Upper lobe of left lung (tissue), 6 donors: Measurements from ENCODE around the gene MAOA. TPM values are rescaled to one million over a fixed set of nuclear protein-coding genes. Genes with fewer than 3 reads are reported as not detected.
"Not testable (repeated sequence)": the region's sequence is repeated elsewhere in the genome, so short reads cannot be mapped to it uniquely, and the experiment has no call there.

Experiments used
- ATAC-seq, 2 donors: fragments of 200-7000 bp; cut with Tn5 transposase; one replicate each; pipeline ENCODE4 v1.9.1; 2022; ENCODE audit warnings: mild to moderate bottlenecking in 2 of 2, moderate library complexity in 2 of 2; ENCODE audit not compliant: low FRiP score in 2 of 2
- DNase-seq, 2 donors: peaks; one replicate each; pipeline ENCODE4 v3.0.0-alpha.2; 2019 to 2020
- H3K27ac ChIP-seq, 4 donors: fragments of 200-600 bp; sonication (generic); one replicate each; pipeline ENCODE4 v1.5.1; 2016 to 2019
- H3K27me3 ChIP-seq, 4 donors: fragments of 200-600 bp; sonication (generic); one replicate each; pipeline ENCODE4 v1.5.1; 2017 to 2019
- H3K36me3 ChIP-seq, 4 donors: fragments of 200-600 bp; sonication (generic); one replicate each; pipeline ENCODE4 v1.5.1; 2016 to 2019
- H3K4me1 ChIP-seq, 4 donors: fragments of 200-600 bp; sonication (generic); one replicate each; pipeline ENCODE4 v1.5.1; 2018 to 2019
- H3K4me3 ChIP-seq, 4 donors: fragments of 200-600 bp; sonication (generic); one replicate each; pipeline ENCODE4 v1.5.1; 2017 to 2019; ENCODE audit warnings: mild to moderate bottlenecking in 2 of 4, moderate library complexity in 1 of 4
- H3K9me3 ChIP-seq, 4 donors: fragments of 200-600 bp; sonication (generic); one replicate each; pipeline ENCODE4 v1.5.1; 2018 to 2019
- EP300 ChIP-seq, 4 donors: sonication (generic); formaldehyde crosslinking; IDR thresholded peaks; one replicate each; pipeline ENCODE4 v1.5.1; 2017; ENCODE audit warnings: antibody characterized with exemption in 4 of 4, control low read depth in 2 of 4
- POLR2A ChIP-seq, 4 donors: fragments of 450-650 bp; IDR thresholded peaks; one replicate each; pipeline ENCODE4 v1.5.1; 2016 to 2017; ENCODE audit warnings: antibody characterized with exemption in 4 of 4, mild to moderate bottlenecking in 2 of 4
- POLR2AphosphoS5 ChIP-seq, 2 donors: sonication (generic); formaldehyde crosslinking; IDR thresholded peaks; one replicate each; pipeline ENCODE4 v1.5.1; 2017; ENCODE audit warnings: antibody characterized with exemption in 2 of 2
- WGBS, 2 donors: methylation state at CpG; one replicate each; pipeline ENCODE4 v1.1.5; 2017 to 2018; 5-methylcytosine and 5-hydroxymethylcytosine counted together
- total RNA-seq, 6 donors: library from RNA; depleted of rRNA in 4 of 6; stranded (reverse); fragments of >200 nt in 4 of 6; gene quantifications; one replicate each; pipeline versions ENCODE4 v1.1.0 to v1.2.1, GENCODE V29; 2016 to 2021
- TF ChIP-seq, protein P1 (sequence below), 6 experiments: fragments of 450-650 bp in 4 of 6; fragments of 200-600 bp in 2 of 6; sonication (generic) in 2 of 6; IDR thresholded peaks; one replicate each; pipeline ENCODE4 v1.5.1; 2016 to 2019; ENCODE audit warnings: antibody characterized with exemption in 6 of 6
- donor health status: DM: no; HTN: no; CAD: no; lungs with moderate emphysema.
- donor health status: DM: no; HTN: yes; CAD: no; lungs with severe emphysema.

Gene MAOA
- total RNA-seq, 6 donors from 2014 or later, result 112 to 300 (median 204) TPM

- not testable (repeated sequence) for H3K27ac ChIP-seq, H3K9me3 ChIP-seq, ATAC-seq, H3K27me3 ChIP-seq, H3K36me3 ChIP-seq, H3K4me3 ChIP-seq
- peak in 1 of 2 donors; percentile 10 for TF ChIP-seq POLR2AphosphoS5 (IDR thresholded peaks at IDR 0.05)
- DNase-seq, result peak in 1 of 2 donors; percentile 3
- H3K4me1 ChIP-seq, result peaks cover 0 to 14% (median 7%) of the 10 kb centered on the region in 4 donors
- WGBS, 2 donors, result 64 to 72% methylated on average over 16 to 19 of the region's 19 CpGs
Measured at GRCh38 chrX:43675965-43676628, 20.0 kb downstream of the MAOA start.

DNA sequence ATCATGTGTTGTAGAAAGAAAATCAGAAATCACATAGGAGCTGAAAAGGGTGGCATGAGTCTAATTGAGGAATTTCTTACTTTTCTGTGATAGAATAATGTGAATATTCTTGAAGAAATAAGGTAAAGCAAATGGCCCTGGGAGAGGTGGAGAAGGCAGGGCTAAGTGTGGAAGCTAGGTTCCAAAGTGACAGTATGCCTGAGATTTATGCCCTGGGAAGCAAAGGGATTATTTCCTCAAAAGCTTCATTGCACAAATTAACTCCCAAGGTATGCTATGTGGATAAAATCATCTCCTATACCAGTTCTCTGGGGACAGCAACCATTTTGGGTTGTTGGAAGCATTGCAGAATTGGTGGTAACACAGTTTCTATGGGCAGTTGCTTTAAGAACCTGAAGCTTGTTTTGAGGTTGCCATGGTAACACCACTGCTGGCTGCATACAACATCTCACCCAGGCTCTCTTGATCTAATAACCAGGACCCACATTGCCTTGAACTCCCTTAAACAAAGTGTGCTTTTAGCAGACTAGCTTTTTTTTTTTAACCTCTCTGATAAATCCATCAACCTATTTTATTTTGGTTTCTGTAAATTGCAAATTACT is 21.0 kb downstream of the MAOA start:
- Histone ChIP-seq H3K36me3 (no peaks in the 10 kb centered on the region), H3K27me3 (no peaks in the 10 kb centered on the region), H3K27ac (peak overlapping the region in 1 of 4 donors; percentile 27), H3K4me1 (peaks cover 0 to 14% (median 7%) of the 10 kb centered on the region in 4 donors), H3K9me3 (no peaks in the 10 kb centered on the region), H3K4me3 (no peak overlapping the region)
- no peak for TF ChIP-seq EP300 (IDR thresholded peaks at IDR 0.05)
- no peak for TF ChIP-seq POLR2A (IDR thresholded peaks at IDR 0.05)
- TF ChIP-seq POLR2AphosphoS5 (IDR thresholded peaks at IDR 0.05), result no peak
- TF ChIP-seq, protein P1, sequence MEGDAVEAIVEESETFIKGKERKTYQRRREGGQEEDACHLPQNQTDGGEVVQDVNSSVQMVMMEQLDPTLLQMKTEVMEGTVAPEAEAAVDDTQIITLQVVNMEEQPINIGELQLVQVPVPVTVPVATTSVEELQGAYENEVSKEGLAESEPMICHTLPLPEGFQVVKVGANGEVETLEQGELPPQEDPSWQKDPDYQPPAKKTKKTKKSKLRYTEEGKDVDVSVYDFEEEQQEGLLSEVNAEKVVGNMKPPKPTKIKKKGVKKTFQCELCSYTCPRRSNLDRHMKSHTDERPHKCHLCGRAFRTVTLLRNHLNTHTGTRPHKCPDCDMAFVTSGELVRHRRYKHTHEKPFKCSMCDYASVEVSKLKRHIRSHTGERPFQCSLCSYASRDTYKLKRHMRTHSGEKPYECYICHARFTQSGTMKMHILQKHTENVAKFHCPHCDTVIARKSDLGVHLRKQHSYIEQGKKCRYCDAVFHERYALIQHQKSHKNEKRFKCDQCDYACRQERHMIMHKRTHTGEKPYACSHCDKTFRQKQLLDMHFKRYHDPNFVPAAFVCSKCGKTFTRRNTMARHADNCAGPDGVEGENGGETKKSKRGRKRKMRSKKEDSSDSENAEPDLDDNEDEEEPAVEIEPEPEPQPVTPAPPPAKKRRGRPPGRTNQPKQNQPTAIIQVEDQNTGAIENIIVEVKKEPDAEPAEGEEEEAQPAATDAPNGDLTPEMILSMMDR (IDR thresholded peaks at IDR 0.05), result no peak
- ATAC-seq (no peak), DNase-seq (no peak)

DNA sequence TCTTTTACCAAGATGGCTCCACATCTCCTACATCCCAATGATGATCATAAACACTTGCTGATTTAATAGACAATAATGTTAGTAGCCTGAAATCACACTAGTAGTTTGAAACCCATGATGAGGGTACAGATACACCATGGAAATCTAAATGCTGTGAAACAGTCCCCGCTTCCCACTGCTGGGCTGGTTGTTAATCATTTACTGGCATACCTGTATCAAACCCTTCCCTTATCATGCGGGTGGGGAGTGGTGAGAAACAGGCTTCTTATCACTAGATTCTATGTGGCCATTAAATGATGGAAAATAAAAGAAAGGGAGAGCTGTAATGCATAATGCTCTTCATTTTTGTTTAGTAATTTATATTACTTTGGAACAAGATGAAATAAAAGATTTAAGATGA is 21.9 kb downstream of the MAOA start:
- Histone ChIP-seq H3K27me3 (no peaks in the 10 kb centered on the region), H3K9me3 (no peaks in the 10 kb centered on the region), H3K4me1 (peaks cover 0 to 14% (median 7%) of the 10 kb centered on the region in 4 donors), H3K36me3 (no peaks in the 10 kb centered on the region), H3K27ac (peak overlapping the region in 1 of 4 donors; percentile 27), H3K4me3 (no peak overlapping the region)
- WGBS, 2 donors, result 75 to 84% methylated on average over 2 of the region's 2 CpGs
- DNase-seq (no peak), ATAC-seq (no peak)
- no peak for TF ChIP-seq POLR2AphosphoS5 (IDR thresholded peaks at IDR 0.05)
- TF ChIP-seq EP300 (IDR thresholded peaks at IDR 0.05), result no peak
- no peak for TF ChIP-seq POLR2A (IDR thresholded peaks at IDR 0.05)
- TF ChIP-seq, protein P1 (IDR thresholded peaks at IDR 0.05), result no peak

DNA sequence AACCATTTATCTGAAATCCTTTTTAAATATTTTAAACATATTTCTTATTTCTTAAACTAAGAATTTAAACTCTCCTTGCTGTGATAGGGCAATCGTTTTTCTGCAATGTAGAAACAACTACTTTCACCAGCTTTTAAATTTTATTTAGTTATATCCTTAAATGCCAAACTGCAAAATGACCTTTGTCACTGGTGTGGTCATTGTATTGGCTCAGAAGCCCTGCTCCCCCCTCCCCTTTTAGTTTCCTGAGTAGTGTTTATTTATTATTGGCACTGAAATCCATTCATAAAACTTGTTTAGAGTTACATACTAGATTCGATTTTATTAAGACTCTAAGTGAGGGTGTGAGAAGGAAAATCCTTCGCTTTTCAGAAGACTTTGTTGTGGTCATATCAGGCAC is 23.0 kb downstream of the MAOA start:
- no peaks in the 10 kb centered on the region for H3K9me3 ChIP-seq
- no peak for TF ChIP-seq POLR2A (IDR thresholded peaks at IDR 0.05)
- TF ChIP-seq POLR2AphosphoS5 (IDR thresholded peaks at IDR 0.05), result no peak
- TF ChIP-seq EP300 (IDR thresholded peaks at IDR 0.05), result no peak
- TF ChIP-seq, protein P1 (IDR thresholded peaks at IDR 0.05), result no peak
- no peak overlapping the region for H3K27ac ChIP-seq
- H3K4me1 ChIP-seq, result peaks cover 0 to 14% (median 7%) of the 10 kb centered on the region in 4 donors
- H3K36me3 ChIP-seq, result peaks cover 0 to 9% (median 0%) of the 10 kb centered on the region in 4 donors
- no peaks in the 10 kb centered on the region for H3K27me3 ChIP-seq
- 36 to 57% methylated on average over 3 of the region's 3 CpGs for WGBS, 2 donors
- no peak overlapping the region for H3K4me3 ChIP-seq
- DNase-seq (no peak), ATAC-seq (no peak)

DNA sequence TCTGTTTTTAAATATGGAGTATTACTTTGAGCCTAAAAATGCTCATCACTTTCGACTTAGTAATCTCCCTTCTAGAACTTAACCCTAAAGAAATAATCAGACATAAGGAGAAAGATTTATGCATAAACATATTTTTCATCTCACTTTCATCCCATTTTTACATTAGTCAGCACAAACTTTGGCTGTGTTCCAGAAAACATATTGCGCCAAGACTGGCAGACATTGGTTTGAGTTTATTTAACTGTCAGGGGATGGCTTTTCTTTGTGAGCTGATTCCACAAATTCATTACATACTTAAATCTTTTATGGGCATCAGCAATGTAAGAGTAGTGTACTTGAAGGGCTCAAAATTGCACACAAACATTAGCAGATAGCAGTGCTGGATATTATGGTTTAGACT is 23.7 kb downstream of the MAOA start:
- H3K27me3 ChIP-seq, result no peaks in the 10 kb centered on the region
- H3K27ac ChIP-seq, result peak overlapping the region in 1 of 4 donors; percentile 22
- 32 to 56% methylated on average over 2 of the region's 2 CpGs for WGBS, 2 donors
- no peaks in the 10 kb centered on the region for H3K9me3 ChIP-seq
- TF ChIP-seq POLR2A (IDR thresholded peaks at IDR 0.05) (no peak), POLR2AphosphoS5 (IDR thresholded peaks at IDR 0.05) (no peak)
- no peak for DNase-seq
- peaks cover 0 to 14% (median 7%) of the 10 kb centered on the region in 4 donors for H3K4me1 ChIP-seq
- ATAC-seq, result no peak
- no peak overlapping the region for H3K4me3 ChIP-seq
- H3K36me3 ChIP-seq, result peaks cover 0 to 15% (median 0%) of the 10 kb centered on the region in 4 donors
